DMS79 treated with DMSO at 0.1 percent for 48 hours (cell line): ENCODE measurements around the gene POLG.
"Not testable (repeated sequence)": the region's sequence is repeated elsewhere in the genome, so short reads cannot be mapped to it uniquely, and the experiment has no call there.

Experiments used
- DNase-seq: peaks from one replicate; lab custom pipeline; 2025; lab: John Stamatoyannopoulos, UW

Gene POLG

DNA sequence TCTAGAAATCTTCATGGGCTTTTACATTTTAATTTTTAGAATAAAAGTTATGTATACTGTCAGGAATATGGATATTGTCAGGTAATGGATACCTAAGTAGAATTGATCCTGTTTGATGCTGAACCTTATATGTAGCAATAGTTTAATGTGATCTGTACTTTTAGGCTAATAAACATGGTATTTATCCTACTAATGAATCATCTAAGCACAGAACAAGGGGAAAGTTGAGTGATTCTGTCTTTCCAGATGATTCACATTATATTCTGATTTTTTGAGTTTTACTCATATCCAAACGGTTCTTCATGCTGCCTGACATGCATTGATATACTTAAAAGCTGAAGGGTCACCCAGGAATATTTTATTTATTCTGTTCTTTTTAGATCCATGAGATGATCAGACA, 56.3 kb downstream of the POLG start:
- DNase-seq, result no peak

DNA sequence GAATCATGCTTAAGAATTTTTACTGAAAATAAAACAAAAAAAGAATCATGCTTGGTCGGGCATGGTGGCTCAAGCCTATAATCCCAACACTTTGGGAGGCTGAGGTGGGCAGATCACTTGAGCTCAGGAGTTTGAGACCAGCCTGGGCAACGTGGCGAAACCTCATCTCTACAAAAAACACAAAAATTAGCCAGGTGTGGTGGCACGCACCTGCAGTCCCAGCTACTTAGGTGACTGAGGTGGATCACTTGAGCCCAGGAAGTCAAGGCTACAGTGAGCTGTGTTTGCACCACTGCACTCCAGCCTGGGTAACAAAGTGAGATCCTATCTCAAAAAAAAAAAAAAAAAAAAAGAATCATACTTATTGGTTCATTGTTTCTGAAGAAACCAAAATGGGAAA, 57.3 kb downstream of the POLG start:
- DNase-seq, result not testable (repeated sequence)
